ENCODE data around the gene RDH13. TPM values are rescaled to one million over a fixed set of nuclear protein-coding genes. Genes with fewer than 3 reads are reported as not detected.
"Not testable (repeated sequence)": the region's sequence is repeated elsewhere in the genome, so short reads cannot be mapped to it uniquely, and the experiment has no call there.

RDH13 gene
- total and polyA plus RNA-seq, 2 experiments from 2014 or later = 28.0 to 36.5 TPM

GRCh38 chr19:55012306-55012705 lies 50.6 kb downstream of the RDH13 start:
- TF ChIP-seq EZH2 (IDR thresholded peaks at IDR 0.05; ENCODE audit: low read depth, unreplicated experiment) (no peak), REST (IDR thresholded peaks at IDR 0.05; ENCODE audit: unreplicated experiment) (no peak), EZH2phosphoT487 (IDR thresholded peaks at IDR 0.05; ENCODE audit: unreplicated experiment) (no peak), NANOG (IDR thresholded peaks at IDR 0.05; ENCODE audit: borderline replicate concordance) (no peak), CREB1 (CRISPR knock-in tag; IDR thresholded peaks at IDR 0.05; ENCODE audit: low read depth) (no peak), CTCF (conservative IDR thresholded peaks at IDR 0.05; ENCODE audit: low read depth in 2 of 2) (no peak), ZNF114 (CRISPR knock-in tag; IDR thresholded peaks at IDR 0.05) (no peak), ETS1 (IDR thresholded peaks at IDR 0.05) (no peak), STAT1 (IDR thresholded peaks at IDR 0.05; ENCODE audit: unreplicated experiment) (no peak)
- TF ChIP-seq, protein P1, sequence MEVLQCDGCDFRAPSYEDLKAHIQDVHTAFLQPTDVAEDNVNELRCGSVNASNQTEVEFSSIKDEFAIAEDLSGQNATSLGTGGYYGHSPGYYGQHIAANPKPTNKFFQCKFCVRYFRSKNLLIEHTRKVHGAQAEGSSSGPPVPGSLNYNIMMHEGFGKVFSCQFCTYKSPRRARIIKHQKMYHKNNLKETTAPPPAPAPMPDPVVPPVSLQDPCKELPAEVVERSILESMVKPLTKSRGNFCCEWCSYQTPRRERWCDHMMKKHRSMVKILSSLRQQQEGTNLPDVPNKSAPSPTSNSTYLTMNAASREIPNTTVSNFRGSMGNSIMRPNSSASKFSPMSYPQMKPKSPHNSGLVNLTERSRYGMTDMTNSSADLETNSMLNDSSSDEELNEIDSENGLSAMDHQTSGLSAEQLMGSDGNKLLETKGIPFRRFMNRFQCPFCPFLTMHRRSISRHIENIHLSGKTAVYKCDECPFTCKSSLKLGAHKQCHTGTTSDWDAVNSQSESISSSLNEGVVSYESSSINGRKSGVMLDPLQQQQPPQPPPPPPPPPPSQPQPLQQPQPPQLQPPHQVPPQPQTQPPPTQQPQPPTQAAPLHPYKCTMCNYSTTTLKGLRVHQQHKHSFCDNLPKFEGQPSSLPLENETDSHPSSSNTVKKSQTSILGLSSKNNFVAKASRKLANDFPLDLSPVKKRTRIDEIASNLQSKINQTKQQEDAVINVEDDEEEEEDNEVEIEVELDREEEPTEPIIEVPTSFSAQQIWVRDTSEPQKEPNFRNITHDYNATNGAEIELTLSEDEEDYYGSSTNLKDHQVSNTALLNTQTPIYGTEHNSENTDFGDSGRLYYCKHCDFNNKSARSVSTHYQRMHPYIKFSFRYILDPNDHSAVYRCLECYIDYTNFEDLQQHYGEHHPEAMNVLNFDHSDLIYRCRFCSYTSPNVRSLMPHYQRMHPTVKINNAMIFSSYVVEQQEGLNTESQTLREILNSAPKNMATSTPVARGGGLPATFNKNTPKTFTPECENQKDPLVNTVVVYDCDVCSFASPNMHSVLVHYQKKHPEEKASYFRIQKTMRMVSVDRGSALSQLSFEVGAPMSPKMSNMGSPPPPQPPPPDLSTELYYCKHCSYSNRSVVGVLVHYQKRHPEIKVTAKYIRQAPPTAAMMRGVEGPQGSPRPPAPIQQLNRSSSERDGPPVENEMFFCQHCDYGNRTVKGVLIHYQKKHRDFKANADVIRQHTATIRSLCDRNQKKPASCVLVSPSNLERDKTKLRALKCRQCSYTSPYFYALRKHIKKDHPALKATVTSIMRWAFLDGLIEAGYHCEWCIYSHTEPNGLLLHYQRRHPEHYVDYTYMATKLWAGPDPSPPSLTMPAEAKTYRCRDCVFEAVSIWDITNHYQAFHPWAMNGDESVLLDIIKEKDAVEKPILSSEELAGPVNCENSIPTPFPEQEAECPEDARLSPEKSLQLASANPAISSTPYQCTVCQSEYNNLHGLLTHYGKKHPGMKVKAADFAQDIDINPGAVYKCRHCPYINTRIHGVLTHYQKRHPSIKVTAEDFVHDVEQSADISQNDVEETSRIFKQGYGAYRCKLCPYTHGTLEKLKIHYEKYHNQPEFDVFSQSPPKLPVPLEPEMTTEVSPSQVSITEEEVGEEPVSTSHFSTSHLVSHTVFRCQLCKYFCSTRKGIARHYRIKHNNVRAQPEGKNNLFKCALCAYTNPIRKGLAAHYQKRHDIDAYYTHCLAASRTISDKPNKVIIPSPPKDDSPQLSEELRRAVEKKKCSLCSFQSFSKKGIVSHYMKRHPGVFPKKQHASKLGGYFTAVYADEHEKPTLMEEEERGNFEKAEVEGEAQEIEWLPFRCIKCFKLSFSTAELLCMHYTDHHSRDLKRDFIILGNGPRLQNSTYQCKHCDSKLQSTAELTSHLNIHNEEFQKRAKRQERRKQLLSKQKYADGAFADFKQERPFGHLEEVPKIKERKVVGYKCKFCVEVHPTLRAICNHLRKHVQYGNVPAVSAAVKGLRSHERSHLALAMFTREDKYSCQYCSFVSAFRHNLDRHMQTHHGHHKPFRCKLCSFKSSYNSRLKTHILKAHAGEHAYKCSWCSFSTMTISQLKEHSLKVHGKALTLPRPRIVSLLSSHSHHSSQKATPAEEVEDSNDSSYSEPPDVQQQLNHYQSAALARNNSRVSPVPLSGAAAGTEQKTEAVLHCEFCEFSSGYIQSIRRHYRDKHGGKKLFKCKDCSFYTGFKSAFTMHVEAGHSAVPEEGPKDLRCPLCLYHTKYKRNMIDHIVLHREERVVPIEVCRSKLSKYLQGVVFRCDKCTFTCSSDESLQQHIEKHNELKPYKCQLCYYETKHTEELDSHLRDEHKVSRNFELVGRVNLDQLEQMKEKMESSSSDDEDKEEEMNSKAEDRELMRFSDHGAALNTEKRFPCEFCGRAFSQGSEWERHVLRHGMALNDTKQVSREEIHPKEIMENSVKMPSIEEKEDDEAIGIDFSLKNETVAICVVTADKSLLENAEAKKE (CRISPR knock-in tag; IDR thresholded peaks at IDR 0.05) = no peak
- H3K4me3 ChIP-seq = peak overlapping the region; percentile 47; the same call in 1 of the 2 replicates
- Mint-ChIP-seq H3K4me1 (peaks cover 42% of the 10 kb centered on the region), H3K27ac (no peak overlapping the region), H3K4me3 (no peak overlapping the region), H3K27me3 (ENCODE audit: insufficient read depth, low read depth, poor library complexity) (peaks cover 12% of the 10 kb centered on the region), H3K9me3 (peaks cover 36% of the 10 kb centered on the region), H3K36me3 (ENCODE audit: low read depth) (peaks cover 14% of the 10 kb centered on the region; the same call in 2 of the 3 replicates)
- H3K4me2 ChIP-seq = peak overlapping the region; percentile 77
- H3K27ac ChIP-seq (ENCODE audit: low read depth) = peak overlapping the region; percentile 68; the same call in 1 of the 2 replicates
- H2AFZ ChIP-seq = no peak overlapping the region
- peaks cover 96% of the 10 kb centered on the region for H3K79me2 ChIP-seq (replicated peaks; ENCODE audit: insufficient read depth)
- no peaks in the 10 kb centered on the region for H3K27me3 ChIP-seq (ENCODE audit: insufficient read depth)
- peaks cover 10% of the 10 kb centered on the region for H3K36me3 ChIP-seq (ENCODE audit: insufficient read depth)
- DNase-seq (ENCODE audit: low spot score) = no peak
- peaks cover 49% of the 10 kb centered on the region for H3K4me1 ChIP-seq (ENCODE audit: insufficient read depth)
- H4K20me1 ChIP-seq (replicated peaks; ENCODE audit: insufficient read depth) = peaks cover 5% of the 10 kb centered on the region
- H3K9me2 ChIP-seq (ENCODE audit: insufficient read depth) = no peaks in the 10 kb centered on the region
- ATAC-seq = no peak
- H3F3A ChIP-seq (replicated peaks; ENCODE audit: low read depth) = no peaks in the 10 kb centered on the region

DNA sequence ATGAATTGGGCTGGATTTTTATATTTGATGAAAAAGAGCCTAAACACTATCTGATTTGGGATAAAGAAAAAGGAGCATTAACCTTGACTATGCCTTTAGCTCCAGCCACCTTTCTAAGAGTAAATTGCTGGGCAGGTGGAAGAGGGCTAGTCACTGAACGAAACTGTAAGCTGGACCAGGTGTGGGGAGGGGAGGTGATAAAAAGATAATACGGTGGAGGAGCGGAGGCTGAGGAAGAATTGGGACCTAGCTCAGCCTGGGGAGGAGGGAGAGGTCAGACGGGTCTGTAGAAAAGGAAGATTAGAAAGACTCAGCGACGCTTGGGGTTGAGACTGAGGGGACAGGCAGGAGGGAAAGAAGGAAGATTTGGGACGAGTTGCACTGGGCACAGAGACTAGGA lies 52.4 kb downstream of the RDH13 start:
- not testable (repeated sequence) for H3K9me2 ChIP-seq (ENCODE audit: insufficient read depth); DNase-seq (ENCODE audit: low spot score); H3K27me3 ChIP-seq (ENCODE audit: insufficient read depth); H3K27ac Mint-ChIP-seq; ATAC-seq; H3F3A ChIP-seq (replicated peaks; ENCODE audit: low read depth); H4K20me1 ChIP-seq (replicated peaks; ENCODE audit: insufficient read depth); H3K36me3 ChIP-seq (ENCODE audit: insufficient read depth); H2AFZ ChIP-seq
- Mint-ChIP-seq H3K9me3 (peaks cover 47% of the 10 kb centered on the region), H3K27me3 (ENCODE audit: insufficient read depth, low read depth, poor library complexity) (peaks cover 16% of the 10 kb centered on the region), H3K36me3 (ENCODE audit: low read depth) (peaks cover 24% of the 10 kb centered on the region), H3K4me3 (peak overlapping the region; percentile 5; the same call in 1 of the 3 replicates), H3K4me1 (peaks cover 54% of the 10 kb centered on the region)
- peaks cover 51% of the 10 kb centered on the region for H3K4me1 ChIP-seq (ENCODE audit: insufficient read depth)
- H3K4me3 ChIP-seq = peak overlapping the region; percentile 47
- peaks cover 81% of the 10 kb centered on the region for H3K79me2 ChIP-seq (replicated peaks; ENCODE audit: insufficient read depth)
- peak overlapping the region; percentile 77 for H3K4me2 ChIP-seq
- peak overlapping the region; percentile 30; the same call in 1 of the 2 replicates for H3K27ac ChIP-seq (ENCODE audit: low read depth)
